NCI-H460 (cell line): Measurements from ENCODE around the gene RPL22L1. TPM values are rescaled to one million over a fixed set of nuclear protein-coding genes. Genes with fewer than 3 reads are reported as not detected.
"Not testable (repeated sequence)": the region's sequence is repeated elsewhere in the genome, so short reads cannot be mapped to it uniquely, and the experiment has no call there.

Experiments
- DNase-seq: peaks from one replicate; pipeline ENCODE4 v3.0.0-alpha.2; 2016; ENCODE audit warnings: low read depth; ENCODE audit errors: extremely low read depth
- total RNA-seq: library from RNA; depleted of rRNA; stranded (reverse); fragments of >200 nt; shearing (Covaris generic); gene quantifications from 2 replicates; pipeline ENCODE4 v1.2.3, GENCODE V29; 2014

RPL22L1 gene
- total RNA-seq, 1 experiment from 2014 or later: 551 TPM

GRCh38 chr3:170884109-170884930 is 14.3 kb upstream of the RPL22L1 start:
- not testable (repeated sequence) for DNase-seq

- not testable (repeated sequence) for DNase-seq
Observed at GRCh38 chr3:170878688-170879087, 8.7 kb upstream of the RPL22L1 start.

GRCh38 chr3:170877311-170877710 is 7.3 kb upstream of the RPL22L1 start:
- not testable (repeated sequence) for DNase-seq

DNA sequence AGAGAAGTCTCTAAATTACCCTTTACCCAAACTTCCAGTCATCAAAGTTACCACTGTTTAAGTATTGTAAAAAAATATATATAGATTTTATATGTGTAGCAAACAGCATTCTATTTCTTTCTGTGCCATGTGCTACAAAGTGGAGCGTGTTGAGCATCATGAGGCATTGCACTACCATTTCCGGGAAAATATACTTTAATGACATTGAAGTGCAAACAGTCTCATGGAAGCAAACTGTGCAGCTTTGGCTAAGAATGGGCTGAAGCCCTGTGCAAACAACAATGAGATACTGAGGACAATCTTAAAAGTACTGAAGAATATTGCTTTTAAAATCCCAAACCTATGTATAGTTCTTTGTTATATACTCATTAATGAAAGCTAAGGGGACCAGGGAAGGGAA is 6.5 kb upstream of the RPL22L1 start:
- DNase-seq: no peak

GRCh38 chr3:170869239-170869590 is 780 bp downstream of the RPL22L1 start:
- no peak for DNase-seq

DNA sequence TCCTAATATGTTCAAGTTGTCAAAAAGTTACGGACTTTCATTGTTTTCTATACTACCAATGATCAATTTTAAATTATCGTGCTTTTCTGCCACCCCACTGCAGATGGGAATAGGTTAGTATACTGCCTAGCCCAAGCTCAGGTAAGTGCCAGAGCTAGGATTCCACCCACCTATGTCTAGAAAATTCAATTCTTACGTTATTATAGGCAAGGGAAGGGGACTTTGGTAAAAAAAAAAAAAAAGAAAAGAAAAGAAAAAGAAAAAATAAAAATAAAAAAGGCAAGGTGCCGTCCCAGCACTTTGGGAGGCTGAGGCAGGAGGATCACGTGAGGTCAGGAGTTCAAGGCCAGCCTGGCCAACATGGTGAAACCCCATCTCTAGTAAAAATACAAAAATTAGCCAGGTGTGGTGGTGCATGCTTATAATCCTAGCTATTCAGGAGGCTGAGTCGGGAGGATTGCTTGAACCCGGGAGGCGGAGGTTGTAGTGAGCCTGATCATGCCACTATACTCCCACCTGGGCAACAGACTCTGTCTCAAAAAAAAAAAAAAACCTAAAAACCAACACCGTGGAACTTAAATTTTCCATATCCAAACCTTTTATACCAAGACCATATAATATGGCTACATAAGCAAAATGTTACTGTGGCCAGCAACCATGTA is 1.3 kb downstream of the RPL22L1 start:
- no peak for DNase-seq

DNA sequence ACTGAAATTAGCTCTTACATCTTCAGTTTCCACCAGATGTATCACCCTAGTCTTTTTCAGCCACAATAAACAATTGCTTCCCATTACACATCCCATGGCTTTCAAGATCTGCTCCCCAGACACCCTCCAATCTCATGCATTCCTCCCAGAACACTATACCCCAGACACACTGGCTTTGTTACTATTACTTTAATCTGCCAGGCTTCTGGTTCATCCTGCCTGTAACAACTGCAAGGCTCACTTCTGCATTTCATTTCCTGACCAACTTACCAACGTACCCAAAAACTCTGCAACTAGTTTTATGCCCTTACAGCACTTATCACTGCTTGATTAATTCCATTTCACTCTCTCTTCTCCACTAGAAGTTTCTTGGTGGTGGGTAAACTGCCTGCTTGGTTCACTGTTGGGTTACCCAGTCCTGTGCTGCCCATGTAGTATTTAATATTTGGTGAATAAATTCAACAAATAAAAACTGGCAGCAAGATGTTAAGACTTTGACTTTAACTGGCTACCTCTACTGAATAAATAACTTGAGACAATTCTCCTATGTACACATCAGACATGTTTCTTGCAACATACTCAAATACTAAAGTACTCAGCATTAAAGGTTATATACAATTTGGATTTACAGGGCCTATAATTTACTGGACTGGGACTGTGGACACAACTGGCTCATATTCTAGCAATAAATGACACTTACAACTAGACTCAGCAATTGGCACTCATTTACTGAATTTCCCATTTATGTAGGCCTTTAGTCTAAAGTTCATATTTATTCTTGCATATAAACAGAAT is 2.7 kb downstream of the RPL22L1 start:
- DNase-seq: no peak

- DNase-seq: no peak
Observed at GRCh38 chr3:170866499-170866898, 3.5 kb downstream of the RPL22L1 start.

GRCh38 chr3:170865209-170866094 is 4.5 kb downstream of the RPL22L1 start:
- no peak for DNase-seq

GRCh38 chr3:170864525-170865208 is 5.3 kb downstream of the RPL22L1 start:
- DNase-seq: no peak

DNA sequence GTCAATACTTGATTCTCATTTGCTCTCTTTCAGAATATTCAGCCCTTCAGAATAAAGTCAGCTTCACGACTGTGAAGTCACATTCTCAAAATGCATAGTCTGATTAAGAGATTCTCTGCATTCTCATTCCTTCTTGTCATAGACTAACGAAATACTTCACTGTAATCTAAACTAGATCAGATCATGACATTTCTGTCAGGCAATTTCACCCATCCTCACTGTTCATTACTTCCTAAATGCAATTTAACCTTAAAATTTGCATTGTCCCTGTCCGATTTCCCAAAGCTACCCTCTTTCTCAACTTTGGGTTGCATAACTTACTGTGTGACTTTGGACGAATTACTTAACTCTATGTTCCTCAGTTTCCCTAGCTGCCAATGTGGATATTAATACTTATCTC is 6.2 kb downstream of the RPL22L1 start:
- DNase-seq: no peak

DNA sequence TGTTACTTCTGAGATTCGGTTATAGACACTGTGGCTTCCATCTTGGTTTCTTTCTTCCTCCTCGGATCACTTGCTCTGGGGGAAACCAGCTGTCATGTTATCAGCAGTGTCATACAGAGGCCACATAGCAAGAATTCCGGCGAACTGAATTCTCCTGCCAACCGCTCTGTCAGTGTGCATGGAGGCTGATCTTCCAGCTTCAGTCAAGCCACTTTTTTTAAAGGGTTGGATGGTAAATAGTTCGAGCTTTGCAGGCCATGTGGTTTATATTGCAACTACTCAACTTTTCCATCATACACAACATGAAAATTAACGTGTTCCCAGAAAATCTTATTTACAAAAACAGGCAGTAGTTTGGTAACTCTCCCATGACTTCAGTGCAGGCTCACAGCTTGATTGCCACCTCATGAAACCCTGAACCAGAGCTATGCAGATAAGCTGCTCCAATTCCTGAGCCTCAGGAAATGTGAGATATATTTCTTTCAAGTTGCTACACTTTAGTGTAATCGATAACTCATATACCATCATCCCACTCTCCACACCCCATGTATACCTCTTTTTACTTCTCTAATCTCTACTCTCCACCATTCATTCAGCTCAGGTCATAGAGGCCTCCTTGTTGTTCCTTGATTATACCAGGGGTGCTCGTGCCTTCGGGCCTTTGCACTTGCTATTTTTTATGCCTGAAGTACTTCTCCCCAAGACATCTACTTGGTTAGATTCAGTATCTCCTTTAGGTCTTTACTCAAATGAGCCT is 7.2 kb downstream of the RPL22L1 start:
- no peak for DNase-seq

DNA sequence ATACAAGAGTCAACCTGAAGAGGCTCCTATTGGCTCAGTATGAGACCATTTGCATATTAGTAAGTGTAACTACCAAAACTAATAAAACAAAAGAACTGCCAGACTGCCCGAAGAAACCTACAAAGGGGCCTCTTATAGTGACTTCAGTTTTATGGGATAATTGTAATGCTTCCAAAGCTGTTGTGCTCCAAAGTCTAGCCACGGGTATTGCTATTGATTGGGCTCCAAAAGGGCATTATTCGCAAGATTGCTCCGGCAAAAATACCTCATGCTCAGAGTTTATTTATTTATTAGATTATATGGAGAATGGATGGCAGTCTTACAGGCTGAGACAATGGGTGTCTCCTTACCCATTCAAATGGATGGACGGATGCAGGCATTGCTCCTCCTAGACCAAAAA is 11.4 kb downstream of the RPL22L1 start:
- DNase-seq: no peak

DNA sequence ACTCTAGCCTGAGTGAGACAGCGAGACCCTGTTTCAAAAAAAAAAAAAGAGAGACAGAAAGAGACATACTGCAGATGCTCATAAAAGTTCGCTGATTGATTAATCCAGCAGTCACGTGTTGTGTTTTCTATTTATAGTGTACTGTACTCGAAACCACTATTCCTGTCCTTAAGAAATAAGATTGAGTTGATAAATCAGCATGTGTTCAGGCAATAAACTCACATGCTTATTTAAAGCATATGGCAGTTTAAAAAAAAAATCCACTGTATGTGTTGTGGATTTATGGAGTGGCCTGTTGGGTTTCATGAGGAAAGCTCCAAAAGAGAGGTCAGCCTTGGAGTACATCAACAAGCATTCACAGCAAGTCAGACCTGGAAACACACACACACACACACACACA is 17.7 kb downstream of the RPL22L1 start:
- DNase-seq: no peak

DNA sequence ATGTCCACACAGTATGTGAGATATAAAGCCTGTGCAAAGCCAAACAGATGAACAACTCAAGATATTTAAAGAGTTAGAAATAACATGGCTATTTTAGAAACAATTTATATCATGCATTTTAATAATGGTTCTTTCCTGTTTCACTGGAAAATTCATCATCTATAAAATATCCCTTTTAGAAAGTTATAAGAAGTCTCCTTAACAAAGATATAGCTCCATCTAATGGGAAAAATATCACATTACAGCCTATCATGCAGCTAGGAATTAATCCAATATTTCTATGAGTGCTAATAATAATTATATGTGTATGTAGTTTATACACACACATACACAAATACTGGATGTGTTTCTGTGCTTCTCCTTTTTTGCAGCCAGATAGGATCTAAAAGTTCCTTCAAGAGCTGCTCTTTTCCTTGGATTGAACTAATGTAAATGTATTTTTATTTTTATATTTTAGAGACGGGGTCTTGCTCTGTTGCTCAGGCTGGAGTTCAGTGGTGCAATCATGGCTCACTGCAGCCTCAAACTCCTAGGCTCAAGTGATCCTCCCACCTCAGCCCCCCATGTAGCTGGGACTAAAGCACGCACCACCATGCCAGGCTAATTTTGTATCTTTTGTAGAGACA is 21.6 kb downstream of the RPL22L1 start:
- no peak for DNase-seq

DNA sequence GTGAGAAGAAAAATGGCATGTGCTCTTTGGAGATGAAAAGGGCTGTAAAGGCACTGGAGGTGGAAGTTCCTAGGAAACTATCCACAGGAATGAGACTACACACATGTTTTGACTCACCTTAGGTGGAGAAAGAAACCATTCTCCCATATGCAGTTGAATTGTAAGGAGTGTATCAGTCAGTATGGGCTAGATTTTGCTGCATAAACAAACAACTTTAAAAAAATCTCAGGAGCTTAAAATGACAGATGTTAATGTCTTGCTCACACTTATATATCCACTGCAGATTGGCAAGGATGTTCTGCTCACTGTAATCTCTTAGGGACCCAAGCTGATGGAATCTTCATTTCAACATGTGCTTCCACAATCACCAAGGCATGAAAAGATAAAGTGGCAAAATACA is 25.6 kb downstream of the RPL22L1 start:
- DNase-seq: no peak

- DNase-seq: no peak
Observed at GRCh38 chr3:170840291-170840859, 29.6 kb downstream of the RPL22L1 start.

DNA sequence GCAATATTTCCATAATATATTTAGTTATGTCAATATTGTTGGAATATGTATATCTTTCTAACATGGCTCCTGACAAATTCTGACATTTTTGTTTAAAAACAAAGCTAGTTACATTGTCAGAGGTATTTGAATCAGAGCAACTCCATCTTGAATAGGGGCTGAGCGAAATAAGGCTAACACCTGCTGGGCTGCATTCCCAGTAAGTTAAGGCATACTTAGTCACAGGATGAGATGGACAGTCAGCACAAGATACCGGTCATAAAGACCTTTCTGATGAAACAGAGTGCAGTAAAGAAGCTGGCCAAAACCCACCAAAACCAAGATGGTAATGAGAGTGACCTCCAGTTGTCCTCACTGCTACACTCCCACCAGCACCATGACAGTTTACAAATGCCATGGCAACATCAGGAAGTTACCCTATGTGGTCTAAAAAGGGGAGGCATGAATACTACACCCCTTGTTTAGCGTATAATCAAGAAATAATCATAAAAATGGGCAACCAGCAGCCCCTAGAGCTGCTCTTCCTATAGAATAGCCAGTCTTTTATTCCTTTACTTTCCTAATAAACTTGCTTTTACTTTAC is 30.4 kb downstream of the RPL22L1 start:
- DNase-seq: no peak
